Thymus (tissue), 11 donors: ENCODE data around the gene P4HB. TPM values are rescaled to one million over a fixed set of nuclear protein-coding genes. Genes with fewer than 3 reads are reported as not detected.

Experiments used
- DNase-seq, 9 donors: peaks; one replicate each; pipeline ENCODE4 v3.0.0-alpha.2; 2013; ENCODE audit warnings: low spot score in 9 of 9, low read depth in 6 of 9, missing footprints in 1 of 9
- H3K27ac ChIP-seq, 2 donors: one replicate each; pipeline ENCODE4 v1.5.1; 2013; ENCODE audit warnings: control low read depth in 1 of 2, low read depth in 1 of 2, low read length in 1 of 2, mild to moderate bottlenecking in 1 of 2, moderate library complexity in 1 of 2
- H3K27me3 ChIP-seq, 2 donors: one replicate each; pipeline ENCODE4 v1.5.1; 2013; ENCODE audit warnings: low read length in 1 of 2; ENCODE audit not compliant: control insufficient read depth in 2 of 2, insufficient read depth in 1 of 2
- H3K36me3 ChIP-seq, 2 donors: one replicate each; pipeline ENCODE4 v1.5.1; 2013; ENCODE audit warnings: low read length in 1 of 2, mild to moderate bottlenecking in 1 of 2, moderate library complexity in 1 of 2; ENCODE audit not compliant: control insufficient read depth in 2 of 2, insufficient read depth in 2 of 2
- H3K4me1 ChIP-seq, 2 donors: one replicate each; pipeline ENCODE4 v1.5.1; 2013; ENCODE audit warnings: low read length in 2 of 2; ENCODE audit not compliant: control insufficient read depth in 2 of 2, insufficient read depth in 2 of 2
- H3K4me3 ChIP-seq, 2 donors: one replicate each; pipeline ENCODE4 v1.5.1; 2013; ENCODE audit warnings: low read length in 2 of 2, control low read depth in 1 of 2, mild to moderate bottlenecking in 1 of 2
- H3K9me3 ChIP-seq, 2 donors: one replicate each; pipeline ENCODE4 v1.5.1; 2013; ENCODE audit warnings: low read length in 1 of 2, mild to moderate bottlenecking in 1 of 2; ENCODE audit not compliant: control insufficient read depth in 2 of 2, insufficient read depth in 1 of 2
- WGBS: extraction: QIAGEN DNeasy Blood & Tissue Kit; methylation state at CpG from one replicate; pipeline ENCODE4 v1.1.7; 2013; 5-methylcytosine and 5-hydroxymethylcytosine counted together
- polyA plus RNA-seq: library from polyadenylated mRNA; stranded (reverse); fragments of 200-250 nt; gene quantifications from one replicate; pipeline ENCODE4 v1.2.3, GENCODE V29; 2013
- total RNA-seq: library from RNA; stranded (reverse); fragments of 120-200 nt; gene quantifications from one replicate; pipeline ENCODE4 v1.2.4, GENCODE V29; 2013
- donor health status: healthy.

P4HB gene
- total and polyA plus RNA-seq, 2 donors = 210 to 219 TPM

DNA sequence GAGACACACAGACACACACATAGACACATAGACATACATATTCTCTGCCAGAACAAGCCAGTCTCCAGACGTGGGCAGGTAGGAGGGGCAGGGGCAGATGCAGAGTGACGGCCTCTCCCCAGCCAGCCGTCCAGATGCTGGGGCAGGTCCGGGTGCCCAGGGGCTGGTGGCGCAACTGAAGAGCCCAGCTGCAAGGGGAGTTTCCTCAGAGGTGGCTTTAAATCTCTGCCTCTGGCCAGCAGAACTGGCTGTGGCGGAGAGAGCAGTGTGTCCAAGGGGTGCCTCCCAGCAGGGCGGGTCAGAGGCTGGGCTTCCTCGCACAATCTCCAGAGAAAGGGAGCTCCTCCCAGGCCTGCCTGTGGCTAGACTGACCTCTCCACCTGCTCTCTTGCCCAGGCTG, 65.8 kb downstream of the P4HB start:
- H3K4me1 ChIP-seq = no peaks in the 10 kb centered on the region
- no peaks in the 10 kb centered on the region for H3K9me3 ChIP-seq
- WGBS = 72% methylated on average over 8 of the region's 8 CpGs
- DNase-seq = no peak
- H3K36me3 ChIP-seq = no peaks in the 10 kb centered on the region
- H3K27ac ChIP-seq = no peak overlapping the region
- peaks cover 0 to 16% of the 10 kb centered on the region in 2 donors for H3K27me3 ChIP-seq
- no peak overlapping the region for H3K4me3 ChIP-seq

DNA sequence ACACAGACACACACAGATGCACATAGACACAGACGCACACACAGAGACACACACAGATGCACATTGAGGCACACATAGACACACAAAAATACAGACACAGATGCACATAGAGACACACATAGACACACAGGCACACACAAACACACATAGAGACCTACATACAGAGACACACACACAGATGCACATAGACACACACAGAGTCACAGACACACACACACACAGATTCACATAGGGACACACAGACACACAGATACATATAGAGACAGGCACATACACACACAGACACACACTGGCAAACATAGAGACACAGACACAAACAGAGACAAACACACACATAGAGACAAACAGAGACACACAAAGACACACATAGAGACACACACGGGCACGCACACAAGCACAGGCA, 66.3 kb downstream of the P4HB start:
- H3K27ac ChIP-seq = no peak overlapping the region
- H3K9me3 ChIP-seq = no peaks in the 10 kb centered on the region
- H3K36me3 ChIP-seq = no peaks in the 10 kb centered on the region
- WGBS = 95% methylated on average over 3 of the region's 3 CpGs
- H3K4me1 ChIP-seq = no peaks in the 10 kb centered on the region
- DNase-seq = no peak
- H3K4me3 ChIP-seq = no peak overlapping the region
- peaks cover 0 to 16% of the 10 kb centered on the region in 2 donors for H3K27me3 ChIP-seq

Other genes starting within 250 kb of the P4HB start
Only the 30 nearest of the 31 such genes appear.
- 26.1 TPM for gene NPLOC4, start 223.4 kb downstream of the P4HB start, total RNA-seq
- gene NPLOC4, start 223.4 kb downstream of the P4HB start, polyA plus RNA-seq = 43.3 TPM
- 0.47 TPM for gene TSPAN10, start 223.3 kb downstream of the P4HB start, total RNA-seq
- 1.8 TPM for gene TSPAN10, start 223.3 kb downstream of the P4HB start, polyA plus RNA-seq
- gene PDE6G, start 204.0 kb downstream of the P4HB start, total RNA-seq = 12.2 TPM
- 18.2 TPM for gene PDE6G, start 204.0 kb downstream of the P4HB start, polyA plus RNA-seq
- gene OXLD1, start 193.9 kb downstream of the P4HB start, total RNA-seq = 60.9 TPM
- gene OXLD1, start 193.9 kb downstream of the P4HB start, polyA plus RNA-seq = 83.0 TPM
- 14.4 TPM for gene CCDC137, start 193.8 kb downstream of the P4HB start, total RNA-seq
- gene CCDC137, start 193.8 kb downstream of the P4HB start, polyA plus RNA-seq = 42.5 TPM
- 23.0 TPM for gene ARL16, start 176.7 kb downstream of the P4HB start, total RNA-seq
- gene ARL16, start 176.7 kb downstream of the P4HB start, polyA plus RNA-seq = 129 TPM
- 39.0 TPM for gene HGS, start 176.5 kb downstream of the P4HB start, total RNA-seq
- 157 TPM for gene HGS, start 176.5 kb downstream of the P4HB start, polyA plus RNA-seq
- 21.6 TPM for gene MRPL12, start 157.2 kb downstream of the P4HB start, total RNA-seq
- 59.7 TPM for gene MRPL12, start 157.2 kb downstream of the P4HB start, polyA plus RNA-seq
- 8.3 TPM for gene SLC25A10, start 148.3 kb downstream of the P4HB start, total RNA-seq
- gene SLC25A10, start 148.3 kb downstream of the P4HB start, polyA plus RNA-seq = 11.9 TPM
- 0.05 TPM for gene GCGR, start 56.4 kb downstream of the P4HB start, total RNA-seq
- 0.80 TPM for gene GCGR, start 56.4 kb downstream of the P4HB start, polyA plus RNA-seq
- 96.2 TPM for gene MCRIP1, start 27.2 kb downstream of the P4HB start, total RNA-seq
- 120 TPM for gene MCRIP1, start 27.2 kb downstream of the P4HB start, polyA plus RNA-seq
- gene PPP1R27, start 25.5 kb downstream of the P4HB start, total RNA-seq = 0.28 TPM
- gene PPP1R27, start 25.5 kb downstream of the P4HB start, polyA plus RNA-seq = 0.94 TPM
- gene ARHGDIA, start 10.8 kb upstream of the P4HB start, total RNA-seq = 106 TPM
- 189 TPM for gene ARHGDIA, start 10.8 kb upstream of the P4HB start, polyA plus RNA-seq
- gene ALYREF, start 31.1 kb upstream of the P4HB start, total RNA-seq = 168 TPM
- gene ALYREF, start 31.1 kb upstream of the P4HB start, polyA plus RNA-seq = 42.9 TPM
- gene ANAPC11, start 31.2 kb upstream of the P4HB start, total RNA-seq = 108 TPM
- gene ANAPC11, start 31.2 kb upstream of the P4HB start, polyA plus RNA-seq = 127 TPM
- gene NPB, start 41.7 kb upstream of the P4HB start, total RNA-seq = 1.7 TPM
- gene NPB, start 41.7 kb upstream of the P4HB start, polyA plus RNA-seq = 3.5 TPM
- 19.4 TPM for gene PCYT2, start 50.9 kb upstream of the P4HB start, total RNA-seq
- gene PCYT2, start 50.9 kb upstream of the P4HB start, polyA plus RNA-seq = 37.4 TPM
- 16.1 TPM for gene SIRT7, start 57.6 kb upstream of the P4HB start, total RNA-seq
- gene SIRT7, start 57.6 kb upstream of the P4HB start, polyA plus RNA-seq = 47.7 TPM
- gene MAFG, start 67.2 kb upstream of the P4HB start, total RNA-seq = 6.0 TPM
- gene MAFG, start 67.2 kb upstream of the P4HB start, polyA plus RNA-seq = 7.3 TPM
- gene PYCR1, start 76.8 kb upstream of the P4HB start, total RNA-seq = 16.4 TPM
- gene PYCR1, start 76.8 kb upstream of the P4HB start, polyA plus RNA-seq = 2.9 TPM
- gene MYADML2, start 86.7 kb upstream of the P4HB start, total RNA-seq = 0.05 TPM
- gene MYADML2, start 86.7 kb upstream of the P4HB start, polyA plus RNA-seq = 0.07 TPM
- gene NOTUM, start 100.7 kb upstream of the P4HB start, total RNA-seq = 0.66 TPM
- gene NOTUM, start 100.7 kb upstream of the P4HB start, polyA plus RNA-seq = 0.25 TPM
- 27.6 TPM for gene ASPSCR1, start 117.1 kb upstream of the P4HB start, total RNA-seq
- gene ASPSCR1, start 117.1 kb upstream of the P4HB start, polyA plus RNA-seq = 57.6 TPM
- gene CENPX, start 162.3 kb upstream of the P4HB start, total RNA-seq = 44.5 TPM
- gene CENPX, start 162.3 kb upstream of the P4HB start, polyA plus RNA-seq = 79.7 TPM
- 15.2 TPM for gene LRRC45, start 162.8 kb upstream of the P4HB start, total RNA-seq
- gene LRRC45, start 162.8 kb upstream of the P4HB start, polyA plus RNA-seq = 20.7 TPM
- gene RAC3, start 171.1 kb upstream of the P4HB start, total RNA-seq = 4.7 TPM
- 6.9 TPM for gene RAC3, start 171.1 kb upstream of the P4HB start, polyA plus RNA-seq
- gene DCXR, start 177.2 kb upstream of the P4HB start, total RNA-seq = 71.2 TPM
- gene DCXR, start 177.2 kb upstream of the P4HB start, polyA plus RNA-seq = 101 TPM
- 8.1 TPM for gene RFNG, start 191.3 kb upstream of the P4HB start, total RNA-seq
- gene RFNG, start 191.3 kb upstream of the P4HB start, polyA plus RNA-seq = 45.4 TPM
- gene GPS1, start 191.4 kb upstream of the P4HB start, total RNA-seq = 75.8 TPM
- gene GPS1, start 191.4 kb upstream of the P4HB start, polyA plus RNA-seq = 98.3 TPM
- gene DUS1L, start 205.3 kb upstream of the P4HB start, total RNA-seq = 57.9 TPM
- gene DUS1L, start 205.3 kb upstream of the P4HB start, polyA plus RNA-seq = 147 TPM